ENCODE measurements around the gene KLK10. TPM values are rescaled to one million over a fixed set of nuclear protein-coding genes. Genes with fewer than 3 reads are reported as not detected.

KLK10 gene
- total RNA-seq, 6 donors from 2014 or later: 4.8 to 21.7 (median 18.6) TPM; not detected in 1

DNA sequence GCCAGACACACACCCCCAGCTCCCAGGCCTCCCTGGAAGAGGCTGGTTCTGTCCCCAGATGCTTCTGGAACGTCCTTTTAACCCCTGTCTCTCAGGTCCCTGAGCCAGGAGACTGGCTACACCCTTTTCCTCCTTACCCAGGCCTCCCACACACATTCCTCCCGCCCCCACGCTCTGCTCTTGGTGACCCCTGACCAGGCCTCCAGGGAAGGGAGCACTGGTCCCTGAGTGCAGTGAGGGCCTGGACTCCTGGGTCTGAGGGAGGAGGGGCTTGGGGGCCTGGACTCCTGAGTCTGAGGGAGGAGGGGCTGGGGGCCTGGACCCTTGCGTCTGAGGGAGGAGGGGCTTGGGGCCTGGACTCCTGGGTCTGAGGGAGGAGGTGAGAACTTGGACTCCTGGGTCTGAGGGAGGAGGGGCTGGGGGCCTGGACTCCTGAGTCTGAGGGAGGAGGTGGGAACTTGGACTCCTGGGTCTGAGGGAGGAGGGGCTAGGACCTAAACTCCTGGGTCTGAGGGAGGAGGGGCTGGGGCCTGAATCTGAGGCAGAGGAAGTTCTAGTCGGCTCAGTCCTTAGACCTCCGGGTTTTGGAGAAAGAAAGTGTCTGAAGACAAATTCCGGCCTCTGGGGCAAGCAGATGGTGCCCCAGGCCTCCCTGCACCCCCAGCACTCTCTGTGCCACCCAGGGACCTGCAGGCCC lies 50.6 kb downstream of the KLK10 start:
- DNase-seq (no peak), ATAC-seq (ENCODE audit: low FRiP score in 2 of 2) (no peak)
- no peaks in the 10 kb centered on the region for H3K36me3 ChIP-seq
- H3K4me3 ChIP-seq: no peak overlapping the region
- TF ChIP-seq POLR2A (IDR thresholded peaks at IDR 0.05): no peak
- no peak for TF ChIP-seq EP300 (IDR thresholded peaks at IDR 0.05)
- no peak for TF ChIP-seq POLR2AphosphoS5 (IDR thresholded peaks at IDR 0.05)
- TF ChIP-seq, protein P1, sequence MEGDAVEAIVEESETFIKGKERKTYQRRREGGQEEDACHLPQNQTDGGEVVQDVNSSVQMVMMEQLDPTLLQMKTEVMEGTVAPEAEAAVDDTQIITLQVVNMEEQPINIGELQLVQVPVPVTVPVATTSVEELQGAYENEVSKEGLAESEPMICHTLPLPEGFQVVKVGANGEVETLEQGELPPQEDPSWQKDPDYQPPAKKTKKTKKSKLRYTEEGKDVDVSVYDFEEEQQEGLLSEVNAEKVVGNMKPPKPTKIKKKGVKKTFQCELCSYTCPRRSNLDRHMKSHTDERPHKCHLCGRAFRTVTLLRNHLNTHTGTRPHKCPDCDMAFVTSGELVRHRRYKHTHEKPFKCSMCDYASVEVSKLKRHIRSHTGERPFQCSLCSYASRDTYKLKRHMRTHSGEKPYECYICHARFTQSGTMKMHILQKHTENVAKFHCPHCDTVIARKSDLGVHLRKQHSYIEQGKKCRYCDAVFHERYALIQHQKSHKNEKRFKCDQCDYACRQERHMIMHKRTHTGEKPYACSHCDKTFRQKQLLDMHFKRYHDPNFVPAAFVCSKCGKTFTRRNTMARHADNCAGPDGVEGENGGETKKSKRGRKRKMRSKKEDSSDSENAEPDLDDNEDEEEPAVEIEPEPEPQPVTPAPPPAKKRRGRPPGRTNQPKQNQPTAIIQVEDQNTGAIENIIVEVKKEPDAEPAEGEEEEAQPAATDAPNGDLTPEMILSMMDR (IDR thresholded peaks at IDR 0.05): no peak
- H3K27me3 ChIP-seq: no peaks in the 10 kb centered on the region
- no peaks in the 10 kb centered on the region for H3K4me1 ChIP-seq
- no peak overlapping the region for H3K27ac ChIP-seq
- WGBS, 2 donors: 37 to 38% methylated on average over 6 of the region's 7 CpGs
- no peaks in the 10 kb centered on the region for H3K9me3 ChIP-seq

DNA sequence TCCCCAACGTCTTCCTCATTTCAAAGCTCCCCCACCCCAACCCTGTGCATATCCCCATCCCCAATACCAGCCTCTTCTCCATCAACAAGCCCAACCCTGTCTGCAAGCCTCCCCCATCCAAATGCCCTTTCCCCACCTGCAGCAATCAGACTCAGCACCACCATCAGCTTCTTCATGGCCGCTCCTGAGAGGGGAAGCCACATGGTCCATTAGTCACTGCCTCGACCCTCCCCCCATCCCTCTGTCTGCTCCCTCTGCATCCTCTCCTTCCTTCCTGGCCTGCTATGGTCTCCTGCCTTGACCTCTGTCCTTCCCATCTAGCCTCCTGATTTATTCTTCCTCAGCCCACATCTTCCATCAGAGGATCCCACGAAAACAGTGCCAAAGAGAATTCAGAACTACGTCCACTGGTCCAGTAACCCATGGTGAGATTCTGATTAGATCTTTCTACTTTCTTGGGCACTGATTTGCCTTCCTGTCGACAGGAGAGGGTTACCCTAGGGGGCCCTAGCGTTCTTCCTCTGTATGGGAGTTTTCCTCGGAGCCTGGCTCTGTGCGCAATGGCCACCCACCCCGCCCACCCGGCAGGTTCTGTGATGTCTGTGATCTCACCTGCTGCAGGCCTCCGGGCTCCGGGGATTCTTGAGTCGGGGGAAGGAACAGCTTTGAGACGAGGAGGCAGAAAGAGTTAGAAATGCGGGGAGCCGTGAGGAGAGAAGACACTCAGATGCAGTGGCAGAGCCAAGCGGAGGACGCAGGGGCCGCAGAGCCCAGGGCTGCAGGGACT lies 51.4 kb downstream of the KLK10 start:
- no peak overlapping the region for H3K4me3 ChIP-seq
- ATAC-seq (ENCODE audit: low FRiP score in 2 of 2) (no peak), DNase-seq (no peak)
- H3K36me3 ChIP-seq: no peaks in the 10 kb centered on the region
- TF ChIP-seq POLR2A (IDR thresholded peaks at IDR 0.05): no peak
- TF ChIP-seq EP300 (IDR thresholded peaks at IDR 0.05): no peak
- H3K9me3 ChIP-seq: no peaks in the 10 kb centered on the region
- H3K27me3 ChIP-seq: no peaks in the 10 kb centered on the region
- no peak overlapping the region for H3K27ac ChIP-seq
- H3K4me1 ChIP-seq: no peaks in the 10 kb centered on the region
- 39% methylated on average over 18 to 20 of the region's 20 CpGs for WGBS, 2 donors

DNA sequence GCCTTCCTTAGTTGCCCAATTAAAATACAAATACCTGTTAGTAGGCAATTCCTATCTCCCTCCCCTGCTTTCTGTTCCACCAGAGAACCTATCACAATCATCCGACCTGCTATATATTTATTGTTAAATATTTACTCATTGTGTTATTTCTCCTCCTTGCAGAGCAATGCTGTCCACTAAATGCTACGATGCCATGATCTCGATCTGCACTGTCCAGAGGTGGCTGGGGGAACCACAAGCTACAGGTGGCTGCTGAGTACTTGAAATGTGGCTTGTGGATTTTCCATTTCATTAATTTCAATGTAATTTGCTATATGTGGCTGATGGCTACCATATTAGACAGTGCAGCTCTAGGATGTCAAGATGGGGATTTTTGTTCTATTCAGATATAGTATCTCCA lies 55.2 kb downstream of the KLK10 start:
- ATAC-seq (ENCODE audit: low FRiP score in 2 of 2) (no peak), DNase-seq (no peak)
- no peaks in the 10 kb centered on the region for H3K27me3 ChIP-seq

DNA sequence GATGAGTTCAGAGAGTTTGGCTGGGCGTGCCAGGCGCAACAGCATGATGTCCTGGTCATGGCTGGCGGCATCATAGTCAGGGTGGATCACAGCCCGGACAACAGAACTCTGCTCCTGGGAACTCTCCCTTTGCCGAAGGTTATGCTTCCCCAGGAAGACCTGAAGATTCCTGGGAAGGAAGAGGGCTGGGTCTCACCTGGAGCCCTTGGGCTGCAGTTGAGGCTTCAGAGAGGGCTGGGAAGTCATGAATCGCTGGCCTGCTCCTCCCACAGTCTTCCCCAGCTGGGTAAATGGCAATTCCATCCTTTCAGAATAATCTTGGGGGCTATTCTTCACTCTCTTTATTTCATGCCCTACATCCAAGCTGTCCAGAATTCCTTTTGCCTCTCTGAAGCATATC lies 56.1 kb downstream of the KLK10 start:
- TF ChIP-seq POLR2AphosphoS5 (IDR thresholded peaks at IDR 0.05): no peak
- no peak for TF ChIP-seq POLR2A (IDR thresholded peaks at IDR 0.05)
- TF ChIP-seq, protein P1 (IDR thresholded peaks at IDR 0.05): no peak
- TF ChIP-seq EP300 (IDR thresholded peaks at IDR 0.05): no peak
- Histone ChIP-seq H3K9me3 (no peaks in the 10 kb centered on the region), H3K36me3 (no peaks in the 10 kb centered on the region), H3K4me3 (no peak overlapping the region), H3K27ac (no peak overlapping the region), H3K27me3 (no peaks in the 10 kb centered on the region), H3K4me1 (no peaks in the 10 kb centered on the region)
- ATAC-seq (ENCODE audit: low FRiP score in 2 of 2) (no peak), DNase-seq (no peak)
- WGBS, 2 donors: 94 to 100% methylated on average over 1 to 6 of the region's 6 CpGs

More for the DNA sequence above, 55.2 kb downstream of the KLK10 start:
- Histone ChIP-seq H3K4me3 (no peak overlapping the region), H3K36me3 (no peaks in the 10 kb centered on the region), H3K9me3 (no peaks in the 10 kb centered on the region), H3K27ac (no peak overlapping the region), H3K4me1 (no peaks in the 10 kb centered on the region)
- TF ChIP-seq EP300 (IDR thresholded peaks at IDR 0.05) (no peak), POLR2AphosphoS5 (IDR thresholded peaks at IDR 0.05) (no peak), POLR2A (IDR thresholded peaks at IDR 0.05) (no peak)
- TF ChIP-seq, protein P1 (IDR thresholded peaks at IDR 0.05): no peak
- WGBS, 2 donors: 82 to 87% methylated on average over 3 of the region's 3 CpGs

Other genes starting within 250 kb of the KLK10 start
- not detected for gene GPR32, start 249.2 kb downstream of the KLK10 start, total RNA-seq
- not detected for gene ACP4, start 229.3 kb downstream of the KLK10 start, total RNA-seq
- 1 to 10 TPM in 3 of 6 donors, not detected in 3; 1.3 to 3.3 (median 2.0) TPM for gene KLK1, start 195.9 kb downstream of the KLK10 start, total RNA-seq
- gene KLK15, start 186.1 kb downstream of the KLK10 start, total RNA-seq: not detected
- under 1 TPM in 1 of 6 donors, not detected in 5; 0.33 TPM for gene KLK3, start 164.8 kb downstream of the KLK10 start, total RNA-seq
- not detected for gene KLK2, start 146.3 kb downstream of the KLK10 start, total RNA-seq
- gene KLK4, start 108.3 kb downstream of the KLK10 start, total RNA-seq: not detected
- gene KLK5, start 66.7 kb downstream of the KLK10 start, total RNA-seq: under 1 TPM in 1 of 6 donors, not detected in 5; 0.74 TPM
- not detected for gene KLK6, start 50.1 kb downstream of the KLK10 start, total RNA-seq
- gene KLK7, start 35.8 kb downstream of the KLK10 start, total RNA-seq: 1 to 10 TPM in 1 of 6 donors, under 1 TPM in 1, not detected in 4; 0.30 to 1.1 TPM
- not detected for gene KLK8, start 18.1 kb downstream of the KLK10 start, total RNA-seq
- 10 to 100 TPM; 13.3 to 37.7 (median 22.9) TPM for gene KLK11, start 6.9 kb upstream of the KLK10 start, total RNA-seq
- 1 to 10 TPM in 1 of 6 donors, under 1 TPM in 1, not detected in 4; 0.54 to 2.0 TPM for gene KLK12, start 15.3 kb upstream of the KLK10 start, total RNA-seq
- 10 to 100 TPM in 1 of 6 donors, 1 to 10 TPM in 1, under 1 TPM in 2, not detected in 2; 0.54 to 24.1 (median 1.9) TPM for gene KLK13, start 45.4 kb upstream of the KLK10 start, total RNA-seq
- gene KLK14, start 63.2 kb upstream of the KLK10 start, total RNA-seq: 1 to 10 TPM in 3 of 6 donors, not detected in 3; 1.2 to 2.1 (median 2.0) TPM
- 10 to 100 TPM in 5 of 6 donors, 1 to 10 TPM in 1; 9.5 to 23.0 (median 15.1) TPM for gene CTU1, start 88.7 kb upstream of the KLK10 start, total RNA-seq
- gene SIGLEC9, start 105.2 kb upstream of the KLK10 start, total RNA-seq: 10 to 100 TPM in 5 of 6 donors, 1 to 10 TPM in 1; 6.8 to 47.1 (median 24.6) TPM
- 10 to 100 TPM in 1 of 6 donors, 1 to 10 TPM in 5; 3.4 to 10.9 (median 8.1) TPM for gene SIGLEC7, start 122.6 kb upstream of the KLK10 start, total RNA-seq
- 10 to 100 TPM in 5 of 6 donors, 1 to 10 TPM in 1; 8.4 to 32.2 (median 21.6) TPM for gene CD33, start 205.4 kb upstream of the KLK10 start, total RNA-seq
- not detected for gene SIGLECL1, start 231.4 kb upstream of the KLK10 start, total RNA-seq

Measured in upper lobe of left lung (tissue), 6 donors.